D721Med (cell line): ENCODE measurements around the gene HS3ST4.

Source experiments
- DNase-seq: peaks from one replicate; pipeline ENCODE4 v3.0.0; 2011; ENCODE audit warnings: low spot score; ENCODE audit not compliant: insufficient read length
- FAIRE-seq: peaks from 2 replicates; lab custom pipeline; 2011; peaks lifted over from hg19 to GRCh38; lab: Jason Lieb, UNC
- CTCF ChIP-seq: IDR thresholded peaks from 2 replicates; pipeline ENCODE4 v1.5.1; 2012; ENCODE audit warnings: mild to moderate bottlenecking, control low read depth; ENCODE audit not compliant: insufficient read depth; ENCODE audit errors: missing control alignments

The HS3ST4 gene

DNA sequence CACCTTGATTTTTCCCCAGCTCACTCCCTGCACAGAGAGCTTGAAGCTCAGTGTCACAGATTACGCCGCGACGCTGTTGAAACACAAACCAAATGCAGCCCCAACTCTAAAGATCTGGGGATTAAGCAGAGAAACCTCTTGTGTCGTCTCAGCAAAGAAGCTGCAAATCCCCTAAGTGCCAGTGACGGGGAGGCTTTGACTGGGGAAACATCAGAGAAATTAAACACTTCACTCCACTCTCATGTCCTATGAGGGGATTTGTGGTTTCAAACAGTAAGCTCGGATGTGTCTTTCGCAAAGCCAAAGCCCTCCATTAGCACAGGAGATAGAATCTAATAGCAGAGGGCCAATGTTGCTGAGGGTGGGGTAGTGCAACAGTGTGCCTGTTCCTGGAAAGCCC lies 233.7 kb downstream of the HS3ST4 start:
- peak; percentile 89 for FAIRE-seq
- DNase-seq, result peak; percentile 74
- TF ChIP-seq CTCF, result no peak

- TF ChIP-seq CTCF, result no peak
- no peak for FAIRE-seq
- DNase-seq, result no peak
Observed at GRCh38 chr16:25931473-25932035, 239.8 kb downstream of the HS3ST4 start.

GRCh38 chr16:25941800-25942499 lies 250.2 kb downstream of the HS3ST4 start:
- DNase-seq (no peak), FAIRE-seq (no peak)

DNA sequence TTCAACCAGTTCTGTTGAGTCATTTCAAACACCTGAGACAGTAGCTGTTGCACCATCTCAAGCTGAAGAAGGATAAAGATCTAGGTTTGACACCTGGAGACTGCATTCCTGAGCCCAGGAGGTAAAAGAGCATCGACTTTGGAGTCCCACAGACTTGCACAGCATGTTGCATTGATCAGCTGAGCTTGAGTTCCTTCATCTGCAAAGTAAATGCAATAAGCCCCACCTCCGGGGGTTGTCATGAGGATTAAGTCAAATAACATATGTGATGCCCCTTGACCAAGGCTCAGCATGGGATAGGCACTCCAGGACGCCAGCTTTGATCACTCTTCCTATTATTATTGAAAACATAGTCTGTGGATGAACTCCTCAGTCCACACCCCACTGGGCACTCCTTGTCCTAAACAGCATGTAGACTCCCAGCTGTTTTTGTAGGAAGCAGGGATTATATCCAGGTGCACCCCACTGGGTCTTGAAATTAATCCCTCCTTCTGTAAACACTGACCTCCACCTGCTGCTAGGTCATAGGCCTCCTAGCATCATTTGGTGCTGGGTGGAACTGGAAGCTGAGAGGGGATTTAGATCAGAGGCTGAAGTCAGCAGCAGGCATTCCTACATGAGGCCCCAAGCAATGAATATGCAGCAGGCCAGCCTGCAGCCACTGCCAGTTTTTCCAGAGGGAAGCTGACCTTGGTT lies 259.0 kb downstream of the HS3ST4 start:
- no peak for TF ChIP-seq CTCF
- no peak for DNase-seq
- no peak for FAIRE-seq

More at GRCh38 chr16:25941800-25942499, 250.2 kb downstream of the HS3ST4 start:
- TF ChIP-seq CTCF, result no peak

- FAIRE-seq (no peak), DNase-seq (no peak)
- TF ChIP-seq CTCF, result no peak
Observed at GRCh38 chr16:25951999-25952398, 260.2 kb downstream of the HS3ST4 start.

GRCh38 chr16:25952983-25953382 lies 261.2 kb downstream of the HS3ST4 start:
- TF ChIP-seq CTCF, result no peak
- DNase-seq, result no peak
- no peak for FAIRE-seq

DNA sequence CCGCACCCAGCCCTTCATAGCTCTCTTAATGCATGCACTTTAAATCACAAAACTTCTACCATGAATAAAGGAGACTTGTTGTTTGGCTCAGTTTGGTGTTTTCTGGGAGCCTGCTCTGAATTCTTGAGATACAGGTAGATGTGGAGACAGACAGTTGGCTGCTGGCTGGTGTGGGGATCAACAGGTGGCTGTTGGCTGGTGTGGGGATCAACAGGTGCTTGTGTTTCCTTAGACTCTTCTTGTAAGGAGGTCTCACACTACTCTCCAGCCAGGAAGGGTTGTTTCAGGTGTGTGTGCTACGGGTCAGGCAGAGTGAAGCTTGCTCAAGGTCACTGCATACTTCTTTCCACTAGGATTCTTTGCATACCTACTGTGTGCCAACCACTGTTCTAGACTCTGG lies 265.9 kb downstream of the HS3ST4 start:
- no peak for DNase-seq
- no peak for FAIRE-seq
- TF ChIP-seq CTCF, result no peak
